Measurements from ENCODE around the gene MR1.

Gene MR1

DNA sequence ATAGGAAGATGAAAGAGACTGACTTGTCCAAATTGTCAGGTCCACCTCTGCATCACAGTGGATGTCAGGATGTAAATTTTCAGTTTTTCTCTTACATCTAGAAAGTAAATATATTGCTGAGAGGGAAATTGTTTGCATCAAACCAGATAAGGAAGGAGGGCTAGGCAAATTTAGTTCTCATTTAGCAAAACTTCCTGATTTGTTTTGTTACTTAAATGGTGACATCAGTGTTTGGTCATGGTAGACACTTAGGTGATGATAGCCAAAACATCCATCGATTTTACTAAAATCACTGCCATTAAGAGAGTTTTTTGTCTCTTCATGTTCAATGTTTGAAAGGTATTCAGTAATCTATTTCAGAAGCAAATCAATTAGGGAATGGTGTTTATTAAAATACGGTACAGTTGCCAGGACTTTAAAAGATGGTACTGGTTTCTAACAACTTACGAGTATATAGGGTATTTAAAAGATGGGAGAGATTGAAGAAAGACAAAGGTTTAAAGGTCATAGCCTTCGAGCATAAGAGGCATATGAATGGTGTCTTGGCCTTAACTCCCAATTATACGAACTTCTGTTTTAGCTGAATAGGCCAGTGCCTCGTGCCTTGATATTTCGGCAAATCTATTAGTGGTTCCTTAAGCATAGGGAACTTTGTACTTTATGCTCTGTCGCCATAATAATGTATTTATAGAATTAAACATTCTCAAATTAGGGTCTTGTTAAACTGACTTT, 57.7 kb downstream of the MR1 start:
- DNase-seq (ENCODE audit: low read depth, low spot score), result no peak
- H3K4me3 ChIP-seq (ENCODE audit: low read depth, low read length), result peak overlapping the region; percentile 90
- ChIA-PET POLR2A (interaction anchor here (0.8 to 3.8 kb wide), 13 partner anchors 13 to 116 kb away, joined by 3 to 40 read pairs (median 10); partner anchors contain the start of gene STX6), CTCF (interaction anchor here (0.6 to 11.0 kb wide), 9 partner anchors 9 to 576 kb away, joined by 3 to 148 read pairs (median 4); no protein-coding TSS in a partner anchor)
- TF ChIP-seq, protein P1, sequence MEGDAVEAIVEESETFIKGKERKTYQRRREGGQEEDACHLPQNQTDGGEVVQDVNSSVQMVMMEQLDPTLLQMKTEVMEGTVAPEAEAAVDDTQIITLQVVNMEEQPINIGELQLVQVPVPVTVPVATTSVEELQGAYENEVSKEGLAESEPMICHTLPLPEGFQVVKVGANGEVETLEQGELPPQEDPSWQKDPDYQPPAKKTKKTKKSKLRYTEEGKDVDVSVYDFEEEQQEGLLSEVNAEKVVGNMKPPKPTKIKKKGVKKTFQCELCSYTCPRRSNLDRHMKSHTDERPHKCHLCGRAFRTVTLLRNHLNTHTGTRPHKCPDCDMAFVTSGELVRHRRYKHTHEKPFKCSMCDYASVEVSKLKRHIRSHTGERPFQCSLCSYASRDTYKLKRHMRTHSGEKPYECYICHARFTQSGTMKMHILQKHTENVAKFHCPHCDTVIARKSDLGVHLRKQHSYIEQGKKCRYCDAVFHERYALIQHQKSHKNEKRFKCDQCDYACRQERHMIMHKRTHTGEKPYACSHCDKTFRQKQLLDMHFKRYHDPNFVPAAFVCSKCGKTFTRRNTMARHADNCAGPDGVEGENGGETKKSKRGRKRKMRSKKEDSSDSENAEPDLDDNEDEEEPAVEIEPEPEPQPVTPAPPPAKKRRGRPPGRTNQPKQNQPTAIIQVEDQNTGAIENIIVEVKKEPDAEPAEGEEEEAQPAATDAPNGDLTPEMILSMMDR (IDR thresholded peaks at IDR 0.05; ENCODE audit: insufficient read depth, low read length, missing control alignments), result no peak

DNA sequence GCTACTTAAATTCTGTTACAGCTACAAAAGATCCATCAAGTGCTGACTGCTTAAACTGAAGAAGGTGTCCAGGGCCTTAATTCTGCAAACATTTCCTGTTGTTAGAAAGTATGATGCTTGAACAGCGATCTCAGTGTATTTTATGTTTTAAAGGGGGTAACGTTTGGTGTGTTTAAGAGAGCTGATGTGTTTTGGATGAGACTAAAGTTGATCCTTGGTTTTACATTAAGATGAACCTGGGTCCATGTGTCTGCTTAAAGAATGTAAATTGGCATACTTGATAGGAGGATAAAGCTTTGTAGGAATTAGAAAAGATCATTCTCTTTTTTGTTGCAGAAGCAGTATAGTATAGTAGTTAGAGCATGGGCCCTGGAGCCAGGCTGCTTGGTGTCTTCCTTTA, 58.3 kb downstream of the MR1 start:
- ChIA-PET POLR2A (interaction anchor here (0.8 to 2.3 kb wide), 5 partner anchors 12 to 116 kb away, joined by 3 to 14 read pairs (median 4); no protein-coding TSS in a partner anchor), CTCF (interaction anchor here (0.6 to 11.0 kb wide), 9 partner anchors 8 to 576 kb away, joined by 3 to 148 read pairs (median 4); no protein-coding TSS in a partner anchor)
- TF ChIP-seq, protein P1 (IDR thresholded peaks at IDR 0.05; ENCODE audit: insufficient read depth, low read length, missing control alignments), result no peak
- H3K4me3 ChIP-seq (ENCODE audit: low read depth, low read length), result peak overlapping the region; percentile 90
- DNase-seq (ENCODE audit: low read depth, low spot score), result no peak

DNA sequence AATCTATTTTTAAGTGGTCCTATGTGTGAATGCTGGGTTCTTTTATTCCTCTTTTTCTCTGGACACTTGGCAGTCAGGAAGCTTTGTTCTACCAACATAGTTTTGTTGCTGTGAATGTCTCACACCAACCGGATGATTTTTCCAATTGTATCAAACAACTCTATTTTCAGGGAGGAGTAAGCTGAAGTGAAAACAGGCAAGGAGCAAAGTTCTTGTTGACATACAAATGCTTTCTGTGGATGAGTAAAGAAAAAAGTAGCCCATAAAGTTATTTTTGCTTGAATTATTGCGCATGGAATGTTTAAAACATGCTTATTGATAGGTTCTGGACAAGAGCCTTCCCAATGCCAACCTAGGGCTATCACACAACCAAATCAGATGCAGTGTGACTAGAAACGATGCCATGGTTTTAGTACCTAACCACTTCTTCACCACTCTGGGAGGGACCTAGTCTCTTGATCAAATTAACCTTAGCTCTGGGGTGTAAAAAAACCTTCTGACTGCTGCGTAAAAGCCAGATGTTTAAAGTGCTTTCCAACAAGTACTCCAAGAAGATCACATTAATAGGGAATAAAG, 59.2 kb downstream of the MR1 start:
- no peak for DNase-seq (ENCODE audit: low read depth, low spot score)
- TF ChIP-seq, protein P1 (IDR thresholded peaks at IDR 0.05; ENCODE audit: insufficient read depth, low read length, missing control alignments), result no peak
- ChIA-PET POLR2A (interaction anchor here (1.4 to 2.3 kb wide), 3 partner anchors 11 to 49 kb away, joined by 4 to 14 read pairs (median 10); no protein-coding TSS in a partner anchor), CTCF (interaction anchor here (0.9 to 11.0 kb wide), 8 partner anchors 10 to 577 kb away, joined by 3 to 148 read pairs (median 4); no protein-coding TSS in a partner anchor)
- H3K4me3 ChIP-seq (ENCODE audit: low read depth, low read length), result 0 out of 2 replicates have a peak overlapping the region, but pooled peaks have one; percentile 18

- ChIA-PET CTCF (interaction anchor here (0.9 to 5.3 kb wide), 3 partner anchors 9 to 48 kb away, joined by 3 to 54 read pairs (median 4); no protein-coding TSS in a partner anchor), POLR2A (interaction anchor here (0.6 to 3.6 kb wide), 5 partner anchors 11 to 205 kb away, joined by 3 to 30 read pairs (median 11); partner anchors contain the start of gene STX6)
- peak; percentile 90 for DNase-seq (ENCODE audit: low read depth, low spot score)
- no peak overlapping the region; the same call in none of the 2 replicates for H3K4me3 ChIP-seq (ENCODE audit: low read depth, low read length)
- TF ChIP-seq, protein P1 (IDR thresholded peaks at IDR 0.05; ENCODE audit: insufficient read depth, low read length, missing control alignments), result no peak
Observed at GRCh38 chr1:181094416-181095212, 60.8 kb downstream of the MR1 start.

GRCh38 chr1:181095260-181095659, 61.5 kb downstream of the MR1 start:
- TF ChIP-seq, protein P1 (IDR thresholded peaks at IDR 0.05; ENCODE audit: insufficient read depth, low read length, missing control alignments), result no peak
- POLR2A ChIA-PET, result interaction anchor here (1.3 to 3.6 kb wide), 4 partner anchors 10 to 73 kb away, joined by 10 to 30 read pairs (median 11); partner anchors contain the start of gene STX6
- CTCF ChIA-PET, result interaction anchor here (0.9 to 5.3 kb wide), 4 partner anchors 8 to 47 kb away, joined by 3 to 54 read pairs (median 6); no protein-coding TSS in a partner anchor
- H3K4me3 ChIP-seq (ENCODE audit: low read depth, low read length), result no peak overlapping the region
- no peak for DNase-seq (ENCODE audit: low read depth, low spot score)

Data from AG04449 (cell line).